HFF-Myc (cell line): ENCODE data around the gene PPP2R5C.
A peak's percentile ranks its signal among the peaks of the same experiment; 100 is the strongest.
"Not testable (repeated sequence)": the region's sequence is repeated elsewhere in the genome, so short reads cannot be mapped to it uniquely, and the experiment has no call there.

Experiments
- DNase-seq: peaks from one replicate; pipeline ENCODE4 v3.0.0-alpha.2; 2011; ENCODE audit warnings: low read depth; ENCODE audit errors: extremely low read depth
- H3K4me3 ChIP-seq: replicated peaks from 2 replicates; pipeline ENCODE4 v1.5.1; 2011; ENCODE audit warnings: low read depth, mild to moderate bottlenecking, control low read depth, low read length
- CTCF ChIP-seq: IDR thresholded peaks from 2 replicates; pipeline ENCODE4 v1.5.1; 2012; ENCODE audit warnings: mild to moderate bottlenecking, low read depth, low read length, control low read depth; ENCODE audit errors: missing control alignments

The PPP2R5C gene

GRCh38 chr14:101965770-101966722 is 204.5 kb downstream of the PPP2R5C start:
- no peak for DNase-seq
- peak overlapping the region; percentile 90 for H3K4me3 ChIP-seq
- TF ChIP-seq CTCF = no peak

GRCh38 chr14:101966742-101967141 is 205.2 kb downstream of the PPP2R5C start:
- TF ChIP-seq CTCF = no peak
- peak overlapping the region; percentile 90 for H3K4me3 ChIP-seq
- DNase-seq = no peak

- no peak for DNase-seq
- TF ChIP-seq CTCF = no peak
- H3K4me3 ChIP-seq = no peak overlapping the region
Observed at GRCh38 chr14:101968186-101968585, 206.7 kb downstream of the PPP2R5C start.

- no peak for DNase-seq
- H3K4me3 ChIP-seq = no peak overlapping the region
- TF ChIP-seq CTCF = no peak
Observed at GRCh38 chr14:101969481-101969880, 208.0 kb downstream of the PPP2R5C start.

- no peak overlapping the region for H3K4me3 ChIP-seq
- DNase-seq = no peak
- TF ChIP-seq CTCF = no peak
Observed at GRCh38 chr14:101970830-101971400, 209.4 kb downstream of the PPP2R5C start.

GRCh38 chr14:101971458-101971857 is 209.9 kb downstream of the PPP2R5C start:
- H3K4me3 ChIP-seq = 0 out of 2 replicates have a peak overlapping the region, but pooled peaks have one; percentile 5

GRCh38 chr14:101972126-101972866 is 210.8 kb downstream of the PPP2R5C start:
- H3K4me3 ChIP-seq = peak overlapping the region; percentile 9; the same call in 1 of the 2 replicates
- peak; percentile 99 for DNase-seq
- TF ChIP-seq CTCF = no peak

More at GRCh38 chr14:101971458-101971857, 209.9 kb downstream of the PPP2R5C start:
- not testable (repeated sequence) for DNase-seq
